ENCODE measurements around the gene KPNA2. TPM values are rescaled to one million over a fixed set of nuclear protein-coding genes. Genes with fewer than 3 reads are reported as not detected.

KPNA2 gene
- total and polyA plus RNA-seq, 9 of the 15 experiments (the other 6 are each of a cell fraction or from before 2014, with no cell fraction given), result 132 to 984 (median 241) TPM

GRCh38 chr17:67993153-67993997, 42.2 kb upstream of the KPNA2 start (continued):
- TF ChIP-seq JUNB (CRISPR knock-in tag; conservative IDR thresholded peaks at IDR 0.05) (no peak), FOS (IDR thresholded peaks at IDR 0.05; ENCODE audit: extremely low read depth, insufficient read length) (no peak), PML (IDR thresholded peaks at IDR 0.05; ENCODE audit: low read length) (no peak), FOXO4 (CRISPR knock-in tag; IDR thresholded peaks at IDR 0.05) (no peak), SMARCA5 (IDR thresholded peaks at IDR 0.05) (no peak), FUS (optimal IDR thresholded peaks at IDR 0.05; ENCODE audit: low read depth, low read length) (no peak), PRPF4 (IDR thresholded peaks at IDR 0.05; ENCODE audit: insufficient read depth, low read depth, low read length, poor library complexity, severe bottlenecking) (no peak), GABPB2 (CRISPR knock-in tag; conservative IDR thresholded peaks at IDR 0.05) (no peak), CC2D1A (IDR thresholded peaks at IDR 0.05) (no peak), KDM4B (IDR thresholded peaks at IDR 0.05; ENCODE audit: borderline replicate concordance in 2 of 2, low read depth in 1 of 2) (no peak), TCFL5 (CRISPR knock-in tag; conservative IDR thresholded peaks at IDR 0.05) (no peak), ZC3H11A (IDR thresholded peaks at IDR 0.05; ENCODE audit: low read depth, low read length) (no peak), RB1 (IDR thresholded peaks at IDR 0.05; ENCODE audit: low read depth) (peak; percentile 72), ZNF253 (CRISPR knock-in tag; conservative IDR thresholded peaks at IDR 0.05) (no peak), CUX1 (CRISPR knock-in tag; IDR thresholded peaks at IDR 0.05) (no peak; the same call in 1 of the 2 replicates), NR2C2 (CRISPR knock-in tag; IDR thresholded peaks at IDR 0.05) (no peak), NR2C2 (tag; IDR thresholded peaks at IDR 0.05) (peak; percentile 83), NONO (IDR thresholded peaks at IDR 0.05; ENCODE audit: low read depth in 2 of 2, low read length in 1 of 2) (peak; percentile 60 to 78; a peak in 2 of 4 replicates), JUND (IDR thresholded peaks at IDR 0.05; ENCODE audit: borderline replicate concordance, low read depth, low read length) (no peak), JUND (tag; IDR thresholded peaks at IDR 0.05; ENCODE audit: borderline replicate concordance, low read depth, low read length) (no peak), RBM22 (IDR thresholded peaks at IDR 0.05; ENCODE audit: low read depth, low read length, poor library complexity, severe bottlenecking) (peak; percentile 34), SMARCE1 (IDR thresholded peaks at IDR 0.05) (peak; percentile 40; the same call in 1 of the 2 replicates), ZNF717 (CRISPR knock-in tag; IDR thresholded peaks at IDR 0.05) (no peak), ZNF707 (CRISPR knock-in tag; conservative IDR thresholded peaks at IDR 0.05) (no peak)

All from K562 (cell line).